HG02588 (cell line): ENCODE measurements around the gene NPHP1.
"Not testable (repeated sequence)": the region's sequence is repeated elsewhere in the genome, so short reads cannot be mapped to it uniquely, and the experiment has no call there.

Source experiments
- ATAC-seq: cut with Tn5 transposase; IDR thresholded peaks from one replicate; pipeline ENCODE4 v1.9.1; 2021; ENCODE audit warnings: mild to moderate bottlenecking, moderate library complexity; ENCODE audit not compliant: unreplicated experiment

NPHP1 gene

GRCh38 chr2:110204408-110205385, at the start of gene NPHP1:
Gene NPHP1 (minus strand): TSS chr2:110205013. CDS start chr2:110204968, 45 bp downstream.
- peak; percentile 97 for ATAC-seq

- not testable (repeated sequence) for ATAC-seq
Observed at GRCh38 chr2:110248081-110248795, 43.4 kb upstream of the NPHP1 start.

GRCh38 chr2:110245488-110246435, 40.9 kb upstream of the NPHP1 start:
- not testable (repeated sequence) for ATAC-seq

- not testable (repeated sequence) for ATAC-seq
Observed at GRCh38 chr2:110243283-110243682, 38.5 kb upstream of the NPHP1 start.

- not testable (repeated sequence) for ATAC-seq
Observed at GRCh38 chr2:110234514-110234913, 29.7 kb upstream of the NPHP1 start.

- ATAC-seq, result not testable (repeated sequence)
Observed at GRCh38 chr2:110229886-110230285, 25.1 kb upstream of the NPHP1 start.

GRCh38 chr2:110222626-110223025, 17.8 kb upstream of the NPHP1 start:
- ATAC-seq, result not testable (repeated sequence)

GRCh38 chr2:110221938-110222337, 17.1 kb upstream of the NPHP1 start:
- ATAC-seq, result no peak

- no peak for ATAC-seq
Observed at GRCh38 chr2:110220190-110220564, 15.4 kb upstream of the NPHP1 start.

- ATAC-seq, result no peak
Observed at GRCh38 chr2:110219496-110220189, 14.8 kb upstream of the NPHP1 start.

- ATAC-seq, result not testable (repeated sequence)
Observed at GRCh38 chr2:110218889-110219288, 14.1 kb upstream of the NPHP1 start.

GRCh38 chr2:110216803-110217202, 12.0 kb upstream of the NPHP1 start:
- no peak for ATAC-seq

- no peak for ATAC-seq
Observed at GRCh38 chr2:110216199-110216598, 11.4 kb upstream of the NPHP1 start.

GRCh38 chr2:110215566-110216158, 10.8 kb upstream of the NPHP1 start:
- no peak for ATAC-seq

GRCh38 chr2:110215091-110215490, 10.3 kb upstream of the NPHP1 start:
- ATAC-seq, result no peak

- ATAC-seq, result not testable (repeated sequence)
Observed at GRCh38 chr2:110213522-110213921, 8.7 kb upstream of the NPHP1 start.

GRCh38 chr2:110211938-110212858, 7.4 kb upstream of the NPHP1 start, which contains the start of gene MTLN:
Gene MTLN (minus strand): TSS chr2:110212547. CDS start chr2:110212525, 22 bp downstream.
- ATAC-seq, result peak; percentile 91

- no peak for ATAC-seq
Observed at GRCh38 chr2:110205660-110206455, 1.0 kb upstream of the NPHP1 start.
